ENCODE measurements around the gene ZNF254.

DNA sequence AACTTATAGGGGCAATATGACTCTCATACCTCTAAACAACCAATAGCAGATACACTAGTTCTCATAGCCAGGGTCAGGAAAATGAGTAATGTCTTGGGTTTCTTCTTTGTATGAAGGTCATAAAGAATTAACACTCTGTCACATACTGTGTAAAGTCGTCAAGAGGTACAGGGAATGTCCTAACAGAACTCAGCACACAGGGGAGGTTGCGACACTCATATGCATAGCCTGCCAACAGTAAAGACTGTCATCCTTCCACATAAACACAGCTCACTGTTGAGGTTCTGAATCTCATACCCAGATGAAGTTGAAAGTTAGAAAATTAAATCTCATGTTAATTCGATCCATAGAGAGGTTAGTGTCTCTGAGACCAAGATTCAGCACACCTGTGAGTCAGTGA lies 34.2 kb upstream of the ZNF254 start:
- peak; percentile 91 for TF ChIP-seq CEBPB (IDR thresholded peaks at IDR 0.05; ENCODE audit: low read depth, low read length)
- TF ChIP-seq POLR2A (IDR thresholded peaks at IDR 0.05; ENCODE audit: low read depth, low read length), result no peak
- TF ChIP-seq MAFK (IDR thresholded peaks at IDR 0.05; ENCODE audit: low read depth, low read length), result no peak
- TF ChIP-seq SMC3 (IDR thresholded peaks at IDR 0.05; ENCODE audit: low read depth, low read length), result no peak
- TF ChIP-seq, protein P1, sequence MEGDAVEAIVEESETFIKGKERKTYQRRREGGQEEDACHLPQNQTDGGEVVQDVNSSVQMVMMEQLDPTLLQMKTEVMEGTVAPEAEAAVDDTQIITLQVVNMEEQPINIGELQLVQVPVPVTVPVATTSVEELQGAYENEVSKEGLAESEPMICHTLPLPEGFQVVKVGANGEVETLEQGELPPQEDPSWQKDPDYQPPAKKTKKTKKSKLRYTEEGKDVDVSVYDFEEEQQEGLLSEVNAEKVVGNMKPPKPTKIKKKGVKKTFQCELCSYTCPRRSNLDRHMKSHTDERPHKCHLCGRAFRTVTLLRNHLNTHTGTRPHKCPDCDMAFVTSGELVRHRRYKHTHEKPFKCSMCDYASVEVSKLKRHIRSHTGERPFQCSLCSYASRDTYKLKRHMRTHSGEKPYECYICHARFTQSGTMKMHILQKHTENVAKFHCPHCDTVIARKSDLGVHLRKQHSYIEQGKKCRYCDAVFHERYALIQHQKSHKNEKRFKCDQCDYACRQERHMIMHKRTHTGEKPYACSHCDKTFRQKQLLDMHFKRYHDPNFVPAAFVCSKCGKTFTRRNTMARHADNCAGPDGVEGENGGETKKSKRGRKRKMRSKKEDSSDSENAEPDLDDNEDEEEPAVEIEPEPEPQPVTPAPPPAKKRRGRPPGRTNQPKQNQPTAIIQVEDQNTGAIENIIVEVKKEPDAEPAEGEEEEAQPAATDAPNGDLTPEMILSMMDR (conservative IDR thresholded peaks at IDR 0.05; ENCODE audit: low read depth, low read length), result no peak
- no peak for TF ChIP-seq BHLHE40 (IDR thresholded peaks at IDR 0.05; ENCODE audit: low read depth, low read length)
- no peak for TF ChIP-seq MAZ (IDR thresholded peaks at IDR 0.05; ENCODE audit: borderline replicate concordance, low read depth, low read length)

All from IMR-90 (cell line).